HUES6 (cell line): ENCODE measurements around the gene EML3.

ENCODE experiments used
- H3K27ac ChIP-seq: 2 replicates; pipeline ENCODE4 v1.7.0; 2013; ENCODE audit warnings: low read depth, mild to moderate bottlenecking, low read length, inconsistent platforms
- H3K27me3 ChIP-seq: 2 replicates; pipeline ENCODE4 v1.6.1; 2013; ENCODE audit warnings: low read length; ENCODE audit not compliant: control insufficient read depth, insufficient read depth
- H3K36me3 ChIP-seq: 2 replicates; pipeline ENCODE4 v1.6.1; 2013; ENCODE audit warnings: low read length; ENCODE audit not compliant: control insufficient read depth, insufficient read depth
- H3K4me1 ChIP-seq: 2 replicates; pipeline ENCODE4 v1.6.1; 2013; ENCODE audit warnings: low read length; ENCODE audit not compliant: control insufficient read depth, insufficient read depth
- H3K4me3 ChIP-seq: 2 replicates; pipeline ENCODE4 v1.5.1; 2013; ENCODE audit warnings: low read depth, low read length
- H3K9ac ChIP-seq: one replicate; pipeline ENCODE4 v1.6.1; 2013; ENCODE audit warnings: mild to moderate bottlenecking, low read length
- H3K9me3 ChIP-seq: 2 replicates; pipeline ENCODE4 v1.6.1; 2013; ENCODE audit warnings: low read depth, low read length; ENCODE audit not compliant: control insufficient read depth, insufficient read depth

EML3 gene

GRCh38 chr11:62555464-62556107 lies 57.0 kb downstream of the EML3 start:
- Histone ChIP-seq H3K9me3 (no peaks in the 10 kb centered on the region), H3K27ac (peak overlapping the region; percentile 56; the same call in 1 of the 2 replicates), H3K4me1 (peaks cover 76% of the 10 kb centered on the region), H3K36me3 (peaks cover 32% of the 10 kb centered on the region), H3K9ac (peak overlapping the region; percentile 65), H3K27me3 (no peaks in the 10 kb centered on the region), H3K4me3 (peak overlapping the region; percentile 17; the same call in 1 of the 2 replicates)

GRCh38 chr11:62554387-62555167 lies 58.0 kb downstream of the EML3 start:
- Histone ChIP-seq H3K36me3 (peaks cover 23% of the 10 kb centered on the region), H3K9ac (peak overlapping the region; percentile 7), H3K27me3 (no peaks in the 10 kb centered on the region), H3K9me3 (no peaks in the 10 kb centered on the region), H3K4me1 (peaks cover 67% of the 10 kb centered on the region), H3K27ac (no peak overlapping the region), H3K4me3 (no peak overlapping the region)

GRCh38 chr11:62553839-62554361 lies 58.7 kb downstream of the EML3 start:
- peaks cover 60% of the 10 kb centered on the region for H3K4me1 ChIP-seq
- H3K36me3 ChIP-seq: peaks cover 17% of the 10 kb centered on the region
- no peaks in the 10 kb centered on the region for H3K9me3 ChIP-seq
- H3K9ac ChIP-seq: peak overlapping the region; percentile 55
- peak overlapping the region; percentile 35 for H3K4me3 ChIP-seq
- H3K27me3 ChIP-seq: peaks cover 3% of the 10 kb centered on the region
- H3K27ac ChIP-seq: peak overlapping the region; percentile 32; the same call in 1 of the 2 replicates

- H3K36me3 ChIP-seq: peaks cover 10% of the 10 kb centered on the region
- H3K27ac ChIP-seq: peak overlapping the region; percentile 32; the same call in 1 of the 2 replicates
- H3K27me3 ChIP-seq: peaks cover 9% of the 10 kb centered on the region
- no peaks in the 10 kb centered on the region for H3K9me3 ChIP-seq
- peaks cover 57% of the 10 kb centered on the region for H3K4me1 ChIP-seq
- H3K4me3 ChIP-seq: peak overlapping the region; percentile 35
- peak overlapping the region; percentile 55 for H3K9ac ChIP-seq
Observed at GRCh38 chr11:62553080-62553838, 59.3 kb downstream of the EML3 start.

GRCh38 chr11:62552485-62553079 lies 60.0 kb downstream of the EML3 start:
- Histone ChIP-seq H3K36me3 (peaks cover 6% of the 10 kb centered on the region), H3K27ac (peak overlapping the region; percentile 32; the same call in 1 of the 2 replicates), H3K4me3 (peak overlapping the region; percentile 35), H3K4me1 (peaks cover 63% of the 10 kb centered on the region), H3K9me3 (no peaks in the 10 kb centered on the region), H3K27me3 (peaks cover 16% of the 10 kb centered on the region), H3K9ac (peak overlapping the region; percentile 55)
